Gastrocnemius medialis (tissue), 4 donors: Measurements from ENCODE around the gene MEMO1.

Source experiments
- POLR2A ChIP-seq, 2 donors: fragments of 450-650 bp; IDR thresholded peaks; one replicate each; pipeline ENCODE4 v1.6.1; 2017; ENCODE audit warnings: antibody characterized with exemption in 2 of 2, mild to moderate bottlenecking in 2 of 2, moderate library complexity in 2 of 2
- TF ChIP-seq, protein P1 (sequence below), 5 experiments: fragments of 450-650 bp in 3 of 5; fragments of 200-600 bp in 2 of 5; sonication (generic) in 2 of 5; IDR thresholded peaks in 4 of 5; conservative IDR thresholded peaks in 1 of 5; 1 replicate in 4 of 5; 2 replicates in 1 of 5; pipeline ENCODE4 v1.5.1; 2016 to 2019; ENCODE audit warnings: antibody characterized with exemption in 5 of 5, mild to moderate bottlenecking in 3 of 5, moderate library complexity in 3 of 5

DNA sequence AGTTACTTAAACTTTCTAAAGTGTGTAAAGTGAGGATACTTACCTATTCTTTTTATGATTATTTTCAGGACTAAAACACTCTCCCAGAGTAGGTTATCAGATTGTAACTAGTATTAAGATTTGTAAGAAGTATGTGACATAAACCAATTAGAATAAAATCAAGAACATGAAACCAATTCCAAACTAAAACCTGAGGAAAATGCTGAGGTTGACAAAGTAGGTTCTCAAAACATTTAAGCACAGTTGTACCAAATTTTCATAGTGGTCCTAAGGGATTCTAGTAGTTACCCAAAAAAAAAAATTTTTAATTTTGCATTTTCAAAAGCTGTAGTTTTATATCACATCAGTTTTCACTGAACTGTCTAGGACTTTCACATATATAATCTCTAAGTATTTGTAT, 157.3 kb downstream of the MEMO1 start:
- TF ChIP-seq, protein P1, sequence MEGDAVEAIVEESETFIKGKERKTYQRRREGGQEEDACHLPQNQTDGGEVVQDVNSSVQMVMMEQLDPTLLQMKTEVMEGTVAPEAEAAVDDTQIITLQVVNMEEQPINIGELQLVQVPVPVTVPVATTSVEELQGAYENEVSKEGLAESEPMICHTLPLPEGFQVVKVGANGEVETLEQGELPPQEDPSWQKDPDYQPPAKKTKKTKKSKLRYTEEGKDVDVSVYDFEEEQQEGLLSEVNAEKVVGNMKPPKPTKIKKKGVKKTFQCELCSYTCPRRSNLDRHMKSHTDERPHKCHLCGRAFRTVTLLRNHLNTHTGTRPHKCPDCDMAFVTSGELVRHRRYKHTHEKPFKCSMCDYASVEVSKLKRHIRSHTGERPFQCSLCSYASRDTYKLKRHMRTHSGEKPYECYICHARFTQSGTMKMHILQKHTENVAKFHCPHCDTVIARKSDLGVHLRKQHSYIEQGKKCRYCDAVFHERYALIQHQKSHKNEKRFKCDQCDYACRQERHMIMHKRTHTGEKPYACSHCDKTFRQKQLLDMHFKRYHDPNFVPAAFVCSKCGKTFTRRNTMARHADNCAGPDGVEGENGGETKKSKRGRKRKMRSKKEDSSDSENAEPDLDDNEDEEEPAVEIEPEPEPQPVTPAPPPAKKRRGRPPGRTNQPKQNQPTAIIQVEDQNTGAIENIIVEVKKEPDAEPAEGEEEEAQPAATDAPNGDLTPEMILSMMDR (IDR thresholded peaks at IDR 0.05 in 4 of 5, conservative IDR thresholded peaks at IDR 0.05 in 1 of 5) = no peak
- TF ChIP-seq POLR2A (IDR thresholded peaks at IDR 0.05) = no peak
